GM12801 (cell line): Measurements from ENCODE around the gene RECK.

Experiments
- CTCF ChIP-seq: IDR thresholded peaks from one replicate; pipeline ENCODE4 v1.5.1; 2011; ENCODE audit warnings: control low read depth; ENCODE audit not compliant: insufficient read length; ENCODE audit errors: extremely low read depth

RECK gene

GRCh38 chr9:36110434-36110833, 73.7 kb downstream of the RECK start:
- no peak for TF ChIP-seq CTCF

GRCh38 chr9:36112516-36112915, 75.8 kb downstream of the RECK start:
- TF ChIP-seq CTCF = no peak

- TF ChIP-seq CTCF = no peak
Observed at GRCh38 chr9:36113999-36114398, 77.3 kb downstream of the RECK start.

- TF ChIP-seq CTCF = no peak
Observed at GRCh38 chr9:36116593-36116992, 79.9 kb downstream of the RECK start.

GRCh38 chr9:36118201-36118600, 81.5 kb downstream of the RECK start:
- no peak for TF ChIP-seq CTCF

- no peak for TF ChIP-seq CTCF
Observed at GRCh38 chr9:36118706-36119105, 82.0 kb downstream of the RECK start.

- no peak for TF ChIP-seq CTCF
Observed at GRCh38 chr9:36119476-36119875, 82.8 kb downstream of the RECK start.

- TF ChIP-seq CTCF = no peak
Observed at GRCh38 chr9:36120705-36121104, 84.0 kb downstream of the RECK start.
